Natural killer cell (primary cell): ENCODE results near the gene MYO16. TPM values are rescaled to one million over a fixed set of nuclear protein-coding genes. Genes with fewer than 3 reads are reported as not detected.

Experiments
- ATAC-seq, 3 donors: fragments of 150-1000 bp in 2 of 3; fragments of 200-7000 bp in 1 of 3; cut with Tn5 transposase; 1 replicate in 1 of 3; 2 replicates in 2 of 3; pipeline ENCODE4 v1.10.0; 2021; ENCODE audit warnings: mild to moderate bottlenecking in 2 of 3, moderate library complexity in 2 of 3
- DNase-seq, 2 donors: peaks; one replicate each; pipeline versions ENCODE4 v3.0.0 to v3.0.0-alpha.2; 2013 to 2021; ENCODE audit warnings: mixed read lengths in 1 of 2
- H3K27ac ChIP-seq: one replicate; pipeline ENCODE4 v1.5.1; 2013; ENCODE audit warnings: mild to moderate bottlenecking, low read length
- H3K27me3 ChIP-seq: one replicate; pipeline ENCODE4 v1.6.1; 2013; ENCODE audit warnings: low read length; ENCODE audit not compliant: control insufficient read depth, insufficient read depth
- H3K36me3 ChIP-seq: one replicate; pipeline ENCODE4 v1.6.1; 2013; ENCODE audit warnings: low read length; ENCODE audit not compliant: control insufficient read depth, insufficient read depth
- H3K4me1 ChIP-seq: one replicate; pipeline ENCODE4 v1.6.1; 2013; ENCODE audit warnings: low read length; ENCODE audit not compliant: control insufficient read depth, insufficient read depth
- H3K4me3 ChIP-seq: one replicate; pipeline ENCODE4 v1.5.1; 2013; ENCODE audit warnings: low read length
- H3K9me3 ChIP-seq: one replicate; pipeline ENCODE4 v1.6.1; 2013; ENCODE audit warnings: low read length; ENCODE audit not compliant: control insufficient read depth, insufficient read depth
- H3K27ac Mint-ChIP-seq, 2 donors: one replicate each; pipeline ENCODE4 v1.8.0; 2022; ENCODE audit warnings: mild to moderate bottlenecking in 2 of 2, mixed read lengths in 2 of 2, moderate library complexity in 1 of 2
- H3K27me3 Mint-ChIP-seq, 2 donors: one replicate each; pipeline ENCODE4 v1.8.0; 2022; ENCODE audit warnings: low read depth in 2 of 2, mixed read lengths in 2 of 2
- H3K36me3 Mint-ChIP-seq: one replicate; pipeline ENCODE4 v1.8.0; 2022; ENCODE audit warnings: mixed read lengths
- H3K4me1 Mint-ChIP-seq, 2 donors: one replicate each; pipeline ENCODE4 v1.8.0; 2022; ENCODE audit warnings: mixed read lengths in 2 of 2
- H3K4me3 Mint-ChIP-seq: one replicate; pipeline ENCODE4 v1.8.0; 2022; ENCODE audit warnings: mild to moderate bottlenecking, moderate library complexity, mixed read lengths
- H3K9me3 Mint-ChIP-seq, 2 donors: one replicate each; pipeline ENCODE4 v1.8.0; 2022; ENCODE audit warnings: mixed read lengths in 2 of 2
- WGBS: methylation state at CpG from one replicate; pipeline ENCODE4 v1.1.7; 2013; ENCODE audit warnings: missing lambda C conversion rate; ENCODE audit not compliant: insufficient coverage; 5-methylcytosine and 5-hydroxymethylcytosine counted together
- intact Hi-C: fragments of 100-400 bp; cut with micrococcal nuclease; formaldehyde crosslinking; loops from one replicate; pipeline ENCODE4 v1.14.2; 2022
- total RNA-seq, 4 donors: library from RNA; stranded (reverse); fragments of 120-200 nt in 1 of 4; gene quantifications; one replicate each; pipeline versions ENCODE4 v1.2.3 to v1.2.4, GENCODE V29; 2013 to 2022
- TF ChIP-seq, protein P1 (sequence below): fragments of 200-600 bp; IDR thresholded peaks from one replicate; pipeline ENCODE4 v1.8.0; 2022; ENCODE audit warnings: antibody characterized with exemption

Gene MYO16
- total RNA-seq, 3 donors from 2014 or later (not counting 1 experiment from before 2014, with no cell fraction given), result 0.28 TPM; not detected in 2

DNA sequence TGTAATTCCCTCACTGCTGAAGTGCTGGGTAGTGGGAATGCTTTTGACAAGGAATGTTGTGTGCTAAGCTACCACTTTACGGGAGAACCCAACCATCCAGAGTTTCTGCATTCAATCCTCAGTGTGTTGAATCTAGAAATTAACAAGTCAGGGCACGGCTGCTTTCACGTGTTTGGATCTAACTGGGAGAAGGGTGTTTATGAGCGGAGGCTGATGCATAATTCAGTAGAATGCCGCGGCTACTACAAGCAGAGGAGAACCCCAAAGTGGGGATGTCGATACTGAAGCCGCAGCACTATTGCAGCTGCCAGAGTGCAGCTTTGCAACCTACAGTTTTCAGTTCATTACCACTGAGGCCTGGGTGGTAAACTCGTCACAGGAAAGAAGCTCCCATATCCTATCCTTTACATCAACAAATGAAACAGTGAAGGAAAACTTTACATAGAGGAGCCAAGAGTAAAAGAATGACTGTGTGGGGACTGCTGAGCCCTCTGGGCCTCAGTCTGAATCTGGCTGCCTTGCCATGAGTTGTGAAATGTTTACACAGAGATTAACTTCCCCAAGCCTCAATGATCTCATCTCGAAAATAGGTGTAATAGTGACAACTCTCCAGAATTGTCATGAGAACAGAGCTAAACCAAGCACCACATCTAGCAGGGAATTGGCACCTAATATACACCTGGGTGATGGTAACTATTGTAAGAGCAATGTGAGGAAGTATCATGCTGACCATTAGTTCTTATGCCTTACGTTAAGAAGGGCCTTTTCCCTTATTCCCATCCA is 531.7 kb downstream of the MYO16 start:
- peaks cover 6 to 12% of the 10 kb centered on the region in 2 donors for H3K27me3 Mint-ChIP-seq
- TF ChIP-seq, protein P1, sequence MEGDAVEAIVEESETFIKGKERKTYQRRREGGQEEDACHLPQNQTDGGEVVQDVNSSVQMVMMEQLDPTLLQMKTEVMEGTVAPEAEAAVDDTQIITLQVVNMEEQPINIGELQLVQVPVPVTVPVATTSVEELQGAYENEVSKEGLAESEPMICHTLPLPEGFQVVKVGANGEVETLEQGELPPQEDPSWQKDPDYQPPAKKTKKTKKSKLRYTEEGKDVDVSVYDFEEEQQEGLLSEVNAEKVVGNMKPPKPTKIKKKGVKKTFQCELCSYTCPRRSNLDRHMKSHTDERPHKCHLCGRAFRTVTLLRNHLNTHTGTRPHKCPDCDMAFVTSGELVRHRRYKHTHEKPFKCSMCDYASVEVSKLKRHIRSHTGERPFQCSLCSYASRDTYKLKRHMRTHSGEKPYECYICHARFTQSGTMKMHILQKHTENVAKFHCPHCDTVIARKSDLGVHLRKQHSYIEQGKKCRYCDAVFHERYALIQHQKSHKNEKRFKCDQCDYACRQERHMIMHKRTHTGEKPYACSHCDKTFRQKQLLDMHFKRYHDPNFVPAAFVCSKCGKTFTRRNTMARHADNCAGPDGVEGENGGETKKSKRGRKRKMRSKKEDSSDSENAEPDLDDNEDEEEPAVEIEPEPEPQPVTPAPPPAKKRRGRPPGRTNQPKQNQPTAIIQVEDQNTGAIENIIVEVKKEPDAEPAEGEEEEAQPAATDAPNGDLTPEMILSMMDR, result no peak
- H3K27ac Mint-ChIP-seq, result no peak overlapping the region
- no peak for DNase-seq
- Histone ChIP-seq H3K27me3 (no peaks in the 10 kb centered on the region), H3K9me3 (no peaks in the 10 kb centered on the region), H3K4me1 (peaks cover 5% of the 10 kb centered on the region), H3K36me3 (no peaks in the 10 kb centered on the region), H3K27ac (no peak overlapping the region), H3K4me3 (no peak overlapping the region)
- H3K4me3 Mint-ChIP-seq, result no peak overlapping the region
- 92% methylated on average over 9 of the region's 11 CpGs for WGBS
- peaks cover 0 to 8% of the 10 kb centered on the region in 2 donors for H3K4me1 Mint-ChIP-seq
- intact Hi-C loops, result no loop called here
- no peaks in the 10 kb centered on the region for H3K9me3 Mint-ChIP-seq
- H3K36me3 Mint-ChIP-seq, result no peaks in the 10 kb centered on the region
- ATAC-seq, result no peak

DNA sequence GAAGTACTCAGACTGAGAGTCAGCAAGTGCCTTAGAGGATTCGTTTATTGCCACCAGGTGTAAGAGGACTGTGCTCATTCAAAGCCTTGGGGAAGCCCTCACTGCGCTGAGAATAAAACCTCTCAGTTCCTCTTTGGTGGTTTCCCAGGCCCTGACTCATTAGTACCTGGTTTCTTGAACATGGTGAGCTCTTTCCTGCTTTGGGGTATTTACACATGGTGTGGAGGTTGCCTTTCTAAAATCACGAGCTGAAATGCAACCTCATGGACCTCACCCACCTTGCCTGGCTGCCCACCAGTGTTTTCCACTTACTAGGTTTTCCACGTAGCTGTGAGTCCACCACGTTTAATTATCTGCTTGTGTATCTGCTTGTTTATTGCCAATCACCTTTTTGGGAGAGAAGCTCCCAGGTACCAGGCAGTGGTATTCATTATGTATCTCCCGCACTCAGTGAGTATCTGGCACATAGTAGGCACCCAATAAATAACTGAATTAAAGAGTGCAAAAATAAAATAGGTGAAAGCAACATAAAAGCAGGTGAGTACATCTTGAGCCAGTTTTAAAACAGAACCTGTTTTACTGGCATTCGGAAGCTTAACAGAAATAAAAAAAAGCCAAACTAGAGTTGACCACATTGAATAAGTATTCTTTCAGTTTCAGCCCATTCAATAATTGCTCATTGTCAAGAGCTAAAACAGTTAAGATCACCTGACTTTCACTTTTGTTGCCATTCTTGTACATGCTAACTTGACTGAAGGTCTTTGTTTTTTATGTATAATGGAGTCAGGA is 533.0 kb downstream of the MYO16 start:
- no peaks in the 10 kb centered on the region for H3K36me3 Mint-ChIP-seq
- intact Hi-C loops, result no loop called here

DNA sequence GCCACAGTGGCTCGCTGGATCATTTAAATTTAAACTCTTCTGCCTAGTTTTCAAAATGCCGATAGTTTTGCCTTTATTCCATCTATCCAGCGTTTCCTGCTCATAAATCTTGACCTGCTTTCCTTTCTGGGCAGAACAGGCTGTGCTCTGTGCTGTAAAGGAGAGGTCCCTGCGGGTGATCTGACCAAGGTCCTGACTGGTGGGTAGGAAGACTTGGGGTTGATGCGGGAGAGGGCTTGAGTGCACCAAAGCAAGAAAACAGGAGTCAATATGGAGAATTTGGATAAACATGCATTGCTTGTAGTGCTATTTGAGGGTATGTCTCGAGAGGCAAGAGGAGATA is 533.6 kb downstream of the MYO16 start:
- H3K36me3 Mint-ChIP-seq, result no peaks in the 10 kb centered on the region
- peaks cover 5% of the 10 kb centered on the region for H3K4me1 ChIP-seq
- H3K4me3 ChIP-seq, result no peak overlapping the region
- H3K9me3 Mint-ChIP-seq, result no peaks in the 10 kb centered on the region
- no peaks in the 10 kb centered on the region for H3K36me3 ChIP-seq
- WGBS, result 71% methylated on average over 6 of the region's 6 CpGs
- intact Hi-C loops, result no loop called here
- H3K27ac ChIP-seq, result no peak overlapping the region
- no peak overlapping the region for H3K4me3 Mint-ChIP-seq
- H3K27me3 Mint-ChIP-seq, result peaks cover 0 to 5% of the 10 kb centered on the region in 2 donors
- no peak overlapping the region for H3K27ac Mint-ChIP-seq
- H3K4me1 Mint-ChIP-seq, result peaks cover 0 to 8% of the 10 kb centered on the region in 2 donors
- TF ChIP-seq, protein P1, result no peak
- DNase-seq (no peak), ATAC-seq (no peak)
- no peaks in the 10 kb centered on the region for H3K9me3 ChIP-seq
- no peaks in the 10 kb centered on the region for H3K27me3 ChIP-seq

More for the DNA sequence above, 533.0 kb downstream of the MYO16 start:
- TF ChIP-seq, protein P1, result no peak
- H3K9me3 ChIP-seq, result no peaks in the 10 kb centered on the region
- peaks cover 5% of the 10 kb centered on the region for H3K4me1 ChIP-seq
- 21% methylated on average over 7 of the region's 7 CpGs for WGBS
- peaks cover 0 to 6% of the 10 kb centered on the region in 2 donors for H3K27me3 Mint-ChIP-seq
- H3K4me3 Mint-ChIP-seq, result no peak overlapping the region
- H3K9me3 Mint-ChIP-seq, result no peaks in the 10 kb centered on the region
- peak; percentile 34 to 77 (median 58) for ATAC-seq
- H3K4me1 Mint-ChIP-seq, result peaks cover 0 to 8% of the 10 kb centered on the region in 2 donors
- H3K27ac ChIP-seq, result no peak overlapping the region
- no peaks in the 10 kb centered on the region for H3K27me3 ChIP-seq
- peak in 1 of 2 donors; percentile 6 for DNase-seq
- no peak overlapping the region for H3K27ac Mint-ChIP-seq
- H3K36me3 ChIP-seq, result no peaks in the 10 kb centered on the region
- H3K4me3 ChIP-seq, result no peak overlapping the region
